H1 (cell line): ENCODE results near the gene LCE7A. TPM values are rescaled to one million over a fixed set of nuclear protein-coding genes. Genes with fewer than 3 reads are reported as not detected.

Experiments used
- CTCF ChIA-PET: fragments of 300-600 bp; sonication (Branson Sonifier 250); formaldehyde crosslinking; loops from one replicate; lab custom pipeline; 2021; ENCODE audit not compliant: partially characterized antibody; lab: Charles Lee
- POLR2A ChIA-PET: fragments of 300-600 bp; sonication (Branson Sonifier 250); formaldehyde crosslinking; loops from one replicate; lab custom pipeline; 2021; ENCODE audit warnings: inconsistent platforms; ENCODE audit not compliant: partially characterized antibody; lab: Charles Lee
- DNase-seq, 2 experiments: peaks; one replicate each; pipeline versions ENCODE4 v3.0.0 to v3.0.0-alpha.2; 2010 to 2022; ENCODE audit warnings: low spot score in 2 of 2, low read depth in 1 of 2, mixed read lengths in 1 of 2
- FAIRE-seq: peaks from 2 replicates; lab custom pipeline; 2011; peaks lifted over from hg19 to GRCh38; lab: Jason Lieb, UNC
- H2AFZ ChIP-seq: 2 replicates; pipeline ENCODE4 v1.8.1; 2012; ENCODE audit warnings: low read length, inconsistent platforms
- H2AK5ac ChIP-seq: 2 replicates; pipeline ENCODE4 v1.6.1; 2013; ENCODE audit warnings: low read depth, low read length
- H2BK120ac ChIP-seq: replicated peaks from 2 replicates; pipeline ENCODE3; 2013; ENCODE audit warnings: low read depth, low read length, inconsistent platforms
- H2BK12ac ChIP-seq: 2 replicates; pipeline ENCODE4 v1.6.1; 2013; ENCODE audit warnings: low read depth, low read length
- H2BK15ac ChIP-seq: 2 replicates; pipeline ENCODE4 v1.6.1; 2013; ENCODE audit warnings: low read length
- H2BK20ac ChIP-seq: 2 replicates; pipeline ENCODE4 v1.6.1; 2013; ENCODE audit warnings: low read length
- H2BK5ac ChIP-seq: 2 replicates; pipeline ENCODE4 v1.6.1; 2013; ENCODE audit warnings: low read depth, low read length
- H3K14ac ChIP-seq: 2 replicates; pipeline ENCODE4 v1.6.1; 2013; ENCODE audit warnings: inconsistent platforms; ENCODE audit not compliant: insufficient read length
- H3K18ac ChIP-seq: 2 replicates; pipeline ENCODE4 v1.6.1; 2013; ENCODE audit warnings: low read length; ENCODE audit errors: extremely low read depth
- H3K23ac ChIP-seq: 2 replicates; pipeline ENCODE4 v1.6.1; 2013; ENCODE audit warnings: inconsistent platforms; ENCODE audit not compliant: insufficient read length
- H3K23me2 ChIP-seq: 2 replicates; pipeline ENCODE4 v1.6.1; 2013; ENCODE audit warnings: low read depth, low read length
- H3K27ac ChIP-seq: 2 replicates; pipeline ENCODE4 v1.6.1; 2011; ENCODE audit warnings: low read depth, low read length, inconsistent platforms
- H3K27me3 ChIP-seq, 4 experiments: replicated peaks in 1 of 4; 1 replicate in 1 of 4; 2 replicates in 3 of 4; pipeline versions ENCODE4 v1.6.1 to v1.8.1; 2011 to 2013; ENCODE audit warnings: low read length in 3 of 4, mild to moderate bottlenecking in 3 of 4, inconsistent platforms in 2 of 4, mixed read lengths in 2 of 4, moderate library complexity in 1 of 4; ENCODE audit not compliant: control insufficient read depth in 3 of 4, insufficient read depth in 3 of 4; ENCODE audit errors: extremely low read depth in 1 of 4
- H3K36me3 ChIP-seq, 4 experiments: 2 replicates each; pipeline versions ENCODE4 v1.6.1 to v1.8.1; 2011 to 2013; ENCODE audit warnings: mild to moderate bottlenecking in 4 of 4, low read length in 3 of 4, moderate library complexity in 2 of 4, control low read depth in 1 of 4, inconsistent platforms in 1 of 4; ENCODE audit not compliant: insufficient read depth in 4 of 4, control insufficient read depth in 2 of 4
- H3K4ac ChIP-seq: replicated peaks from 2 replicates; pipeline ENCODE3; 2013; ENCODE audit warnings: low read length, low read depth, mixed read lengths, inconsistent platforms; ENCODE audit not compliant: insufficient read length
- H3K4me1 ChIP-seq, 4 experiments: replicated peaks in 1 of 4; 1 replicate in 1 of 4; 2 replicates in 3 of 4; pipeline versions ENCODE4 v1.6.1 to v1.8.1; 2011 to 2013; ENCODE audit warnings: low read length in 3 of 4, inconsistent platforms in 2 of 4, mixed read lengths in 1 of 4; ENCODE audit not compliant: insufficient read depth in 4 of 4, control insufficient read depth in 3 of 4
- H3K4me2 ChIP-seq, 2 experiments: 2 replicates each; pipeline versions ENCODE4 v1.6.1 to v1.8.1; 2011 to 2013; ENCODE audit warnings: low read depth in 2 of 2, low read length in 2 of 2, control low read depth in 1 of 2, inconsistent platforms in 1 of 2, mild to moderate bottlenecking in 1 of 2; ENCODE audit not compliant: insufficient read depth in 1 of 2
- H3K4me3 ChIP-seq, 4 experiments: fragments of 200-600, 300-600 bp in 1 of 4; sonication (generic), shearing (Covaris generic), sonication (Bioruptor Twin) in 1 of 4; 2 replicates each; pipeline versions ENCODE4 v1.5.1 to v1.8.1; 2011 to 2016; ENCODE audit warnings: low read length in 4 of 4, low read depth in 3 of 4, control low read depth in 2 of 4, inconsistent platforms in 2 of 4, mild to moderate bottlenecking in 2 of 4, mixed read lengths in 1 of 4, moderate library complexity in 1 of 4; ENCODE audit not compliant: insufficient read depth in 2 of 4; ENCODE audit errors: extremely low read depth in 1 of 4
- H3K56ac ChIP-seq: replicated peaks from 2 replicates; pipeline ENCODE3; 2013; ENCODE audit warnings: low read depth, mild to moderate bottlenecking, mixed read lengths, low read length, inconsistent platforms; ENCODE audit not compliant: insufficient read length
- H3K79me1 ChIP-seq: 2 replicates; pipeline ENCODE4 v1.6.1; 2013; ENCODE audit warnings: low read depth, low read length, control low read depth
- H3K79me2 ChIP-seq, 2 experiments: 2 replicates each; pipeline versions ENCODE4 v1.6.1 to v1.8.1; 2012 to 2013; ENCODE audit warnings: low read length in 2 of 2, mild to moderate bottlenecking in 2 of 2, inconsistent platforms in 1 of 2; ENCODE audit not compliant: insufficient read depth in 2 of 2, control insufficient read depth in 1 of 2
- H3K9ac ChIP-seq, 4 experiments: replicated peaks in 1 of 4; 1 replicate in 1 of 4; 2 replicates in 3 of 4; pipeline versions ENCODE4 v1.6.1 to v1.8.1; 2011 to 2013; ENCODE audit warnings: low read depth in 3 of 4, low read length in 3 of 4, control low read depth in 2 of 4, mild to moderate bottlenecking in 2 of 4, moderate library complexity in 2 of 4, inconsistent platforms in 1 of 4; ENCODE audit errors: extremely low read depth in 1 of 4
- H3K9me3 ChIP-seq, 2 experiments: 2 replicates each; pipeline versions ENCODE4 v1.6.1 to v1.8.1; 2012 to 2013; ENCODE audit warnings: mild to moderate bottlenecking in 2 of 2, moderate library complexity in 2 of 2, control low read depth in 1 of 2, inconsistent platforms in 1 of 2, low read depth in 1 of 2, low read length in 1 of 2, mixed read lengths in 1 of 2; ENCODE audit not compliant: insufficient read depth in 2 of 2
- H4K20me1 ChIP-seq, 2 experiments: replicated peaks in 1 of 2; 2 replicates each; pipeline versions ENCODE3 to v1.8.1; 2011 to 2013; ENCODE audit warnings: inconsistent platforms in 2 of 2, low read length in 2 of 2, mild to moderate bottlenecking in 1 of 2; ENCODE audit not compliant: insufficient read depth in 2 of 2, control insufficient read depth in 1 of 2
- H4K5ac ChIP-seq: 2 replicates; pipeline ENCODE4 v1.6.1; 2013; ENCODE audit warnings: low read length, low read depth, mixed read lengths, inconsistent platforms; ENCODE audit not compliant: insufficient read length
- H4K8ac ChIP-seq: 2 replicates; pipeline ENCODE4 v1.8.0; 2013; ENCODE audit warnings: mild to moderate bottlenecking, moderate library complexity, low read length, inconsistent platforms; ENCODE audit not compliant: insufficient read depth; ENCODE audit errors: extremely low read depth
- H4K91ac ChIP-seq: replicated peaks from 2 replicates; pipeline ENCODE3; 2013; ENCODE audit warnings: low read length, mixed read lengths, inconsistent platforms; ENCODE audit not compliant: insufficient read length
- CBX8 ChIP-seq: fragments of 300-800, 300-1000 bp; sonication (generic); IDR thresholded peaks from 2 replicates; pipeline ENCODE4 v1.7.1; 2016; ENCODE audit warnings: low read depth, low read length, borderline replicate concordance
- RFX5 ChIP-seq: IDR thresholded peaks from 2 replicates; pipeline ENCODE4 v1.6.1; 2011; ENCODE audit warnings: low read depth, low read length, improper control_type of control experiment, borderline replicate concordance
- polyA plus RNA-seq, 7 experiments: library from polyadenylated mRNA; depleted of rRNA in 3 of 7; stranded (reverse) in 5 of 7; unstranded in 2 of 7; fragments of >200 nt in 5 of 7; fragments of 200-250 nt in 2 of 7; gene quantifications; 1 replicate in 5 of 7; 2 replicates in 1 of 7; 4 replicates in 1 of 7; pipeline versions ENCODE4 v1.2.1 to v1.2.3, GENCODE V29; 2011 to 2013; ENCODE audit warnings: missing spikeins in 2 of 7, mixed read lengths in 2 of 7
- total RNA-seq: library from RNA; stranded (reverse); fragmentation: NEBNext Ultra II Directional; extraction: Animal tissue kit (Norgen Biotek cat#: 25700); gene quantifications from 2 replicates; pipeline ENCODE4 v1.2.1, GENCODE V29; 2021

Gene LCE7A
- total and polyA plus RNA-seq, 2 of the 8 experiments (the other 6 are each of a cell fraction or from before 2014, with no cell fraction given), result not detected

GRCh38 chr1:152879559-152880198 lies 19.9 kb downstream of the LCE7A start:
- no peaks in the 10 kb centered on the region for H3K4me1 ChIP-seq

More at GRCh38 chr1:152879559-152880198, 19.9 kb downstream of the LCE7A start:
- Histone ChIP-seq H2AFZ (no peak overlapping the region), H3K23ac (no peak overlapping the region), H2BK12ac (no peak overlapping the region), H3K79me2 (no peaks in the 10 kb centered on the region), H2AK5ac (no peak overlapping the region), H4K20me1 (no peaks in the 10 kb centered on the region), H3K18ac (no peak overlapping the region), H4K5ac (no peak overlapping the region), H3K27me3 (no peaks in the 10 kb centered on the region), H3K4me3 (no peak overlapping the region), H3K27ac (no peak overlapping the region), H3K9me3 (peaks cover 2 to 3% of the 10 kb centered on the region in 2 experiments; a peak in 1 of 4 replicates), H3K36me3 (no peaks in the 10 kb centered on the region), H3K9ac (no peak overlapping the region), H3K56ac (no peak overlapping the region), H2BK120ac (no peak overlapping the region), H3K79me1 (no peaks in the 10 kb centered on the region), H3K14ac (no peak overlapping the region), H2BK15ac (no peak overlapping the region), H3K4me2 (no peak overlapping the region), H4K91ac (no peak overlapping the region), H2BK20ac (no peak overlapping the region), H3K23me2 (no peaks in the 10 kb centered on the region), H2BK5ac (no peak overlapping the region; the same call in 1 of the 2 replicates), H4K8ac (no peak overlapping the region), H3K4ac (no peak overlapping the region)
- TF ChIP-seq RFX5 (no peak), CBX8 (no peak)
- no peak for DNase-seq
- FAIRE-seq, result no peak
- POLR2A ChIA-PET, result no interaction called here
- CTCF ChIA-PET, result interaction anchor here (0.7 to 2.7 kb wide), 3 partner anchors 10 to 313 kb away, joined by 3 to 16 read pairs (median 7); no protein-coding TSS in a partner anchor
